IPS-18c (cell line): ENCODE data around the gene IFRD1.

ENCODE experiments used
- H3K4me3 ChIP-seq: 2 replicates; pipeline ENCODE4 v1.7.0; 2013; ENCODE audit warnings: low read depth, mild to moderate bottlenecking, low read length, moderate library complexity; ENCODE audit not compliant: insufficient read depth
- H3K9me3 ChIP-seq: one replicate; pipeline ENCODE4 v1.6.1; 2013; ENCODE audit warnings: mild to moderate bottlenecking, low read length, moderate library complexity; ENCODE audit not compliant: control insufficient read depth, insufficient read depth

IFRD1 gene

DNA sequence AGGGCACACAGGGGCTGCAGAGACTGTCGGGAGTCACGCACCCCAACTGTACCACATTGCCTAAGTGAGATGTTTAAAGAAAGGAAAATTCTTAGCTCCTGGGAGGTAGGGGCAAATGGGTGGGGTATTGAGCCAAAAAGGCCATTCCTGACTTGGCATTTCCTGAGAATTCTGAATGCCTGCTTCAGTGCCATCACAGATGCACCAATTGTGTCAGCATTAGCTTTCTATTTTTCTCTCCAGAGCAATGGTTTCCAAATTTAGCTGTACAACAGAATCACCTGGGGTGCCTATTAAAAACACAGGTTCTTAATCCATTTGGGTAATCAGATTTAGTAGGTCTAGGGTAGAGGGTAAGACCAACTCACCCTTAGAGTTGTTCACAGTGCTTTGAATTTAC is 73.6 kb downstream of the IFRD1 start:
- no peak overlapping the region for H3K4me3 ChIP-seq
- no peaks in the 10 kb centered on the region for H3K9me3 ChIP-seq
